ENCODE results near the gene PATL2.

- TF ChIP-seq CTCF (IDR thresholded peaks at IDR 0.05; ENCODE audit: poor library complexity) = no peak
- no peak for TF ChIP-seq EZH2 (IDR thresholded peaks at IDR 0.05; ENCODE audit: borderline replicate concordance)
- TF ChIP-seq EZH2phosphoT487 (IDR thresholded peaks at IDR 0.05; ENCODE audit: low read depth, severe bottlenecking, unreplicated experiment) = no peak
Measured at GRCh38 chr15:44668921-44669320, 42.2 kb downstream of the PATL2 start.

Data from hepatocyte (in vitro differentiated cells).